ENCODE data around the gene SNTB2. TPM values are rescaled to one million over a fixed set of nuclear protein-coding genes. Genes with fewer than 3 reads are reported as not detected.

SNTB2 gene
- total RNA-seq, 1 experiment from 2014 or later: 20.2 TPM

DNA sequence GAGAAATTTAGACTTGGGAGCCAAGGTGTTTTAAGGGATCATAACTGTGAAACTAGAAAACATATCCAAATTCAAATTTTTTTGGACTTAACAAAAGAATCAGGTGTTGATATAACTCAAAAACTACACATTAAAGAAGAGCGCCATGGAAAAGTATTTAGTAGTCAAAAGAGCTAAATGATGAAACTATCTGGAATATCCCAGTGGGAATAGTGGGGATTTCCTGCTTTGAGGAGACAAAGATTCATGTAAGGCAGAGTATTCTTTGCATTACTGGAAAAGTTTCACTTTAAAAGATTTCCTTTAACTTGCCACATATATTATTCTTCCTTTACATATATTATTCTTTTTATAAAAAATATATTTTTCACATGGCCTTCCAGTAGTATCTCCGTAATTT, 83.9 kb downstream of the SNTB2 start:
- H3K79me1 ChIP-seq (ENCODE audit: insufficient read depth, low read depth, low read length, poor library complexity, severe bottlenecking): no peaks in the 10 kb centered on the region
- H3K4me1 ChIP-seq (ENCODE audit: insufficient read depth, low read length): no peaks in the 10 kb centered on the region
- H2BK120ac ChIP-seq (ENCODE audit: low read depth, low read length, poor library complexity, severe bottlenecking): no peak overlapping the region
- H3K4me1 Mint-ChIP-seq: peaks cover 0 to 2% of the 10 kb centered on the region in 2 experiments; a peak in 1 of 4 replicates
- TF ChIP-seq, protein P1, sequence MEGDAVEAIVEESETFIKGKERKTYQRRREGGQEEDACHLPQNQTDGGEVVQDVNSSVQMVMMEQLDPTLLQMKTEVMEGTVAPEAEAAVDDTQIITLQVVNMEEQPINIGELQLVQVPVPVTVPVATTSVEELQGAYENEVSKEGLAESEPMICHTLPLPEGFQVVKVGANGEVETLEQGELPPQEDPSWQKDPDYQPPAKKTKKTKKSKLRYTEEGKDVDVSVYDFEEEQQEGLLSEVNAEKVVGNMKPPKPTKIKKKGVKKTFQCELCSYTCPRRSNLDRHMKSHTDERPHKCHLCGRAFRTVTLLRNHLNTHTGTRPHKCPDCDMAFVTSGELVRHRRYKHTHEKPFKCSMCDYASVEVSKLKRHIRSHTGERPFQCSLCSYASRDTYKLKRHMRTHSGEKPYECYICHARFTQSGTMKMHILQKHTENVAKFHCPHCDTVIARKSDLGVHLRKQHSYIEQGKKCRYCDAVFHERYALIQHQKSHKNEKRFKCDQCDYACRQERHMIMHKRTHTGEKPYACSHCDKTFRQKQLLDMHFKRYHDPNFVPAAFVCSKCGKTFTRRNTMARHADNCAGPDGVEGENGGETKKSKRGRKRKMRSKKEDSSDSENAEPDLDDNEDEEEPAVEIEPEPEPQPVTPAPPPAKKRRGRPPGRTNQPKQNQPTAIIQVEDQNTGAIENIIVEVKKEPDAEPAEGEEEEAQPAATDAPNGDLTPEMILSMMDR (conservative IDR thresholded peaks at IDR 0.05): no peak
- no peak overlapping the region for H4K91ac ChIP-seq (ENCODE audit: insufficient read length, low read depth, low read length)
- H3T11ph ChIP-seq (ENCODE audit: low read length): no peak overlapping the region
- no peak for DNase-seq
- no peak overlapping the region for H3K27ac ChIP-seq (ENCODE audit: insufficient read length, low read depth, low read length)
- no peaks in the 10 kb centered on the region for H3K27me3 Mint-ChIP-seq (ENCODE audit: low read depth)
- H3K27me3 ChIP-seq (ENCODE audit: insufficient read depth, low read length): no peaks in the 10 kb centered on the region
- H3K27ac Mint-ChIP-seq: no peak overlapping the region
- no peak overlapping the region for H3K9ac ChIP-seq (ENCODE audit: extremely low read depth, insufficient read length, low read length)
- H3K56ac ChIP-seq (ENCODE audit: insufficient read length, low read depth, low read length): no peak overlapping the region
- H3K4ac ChIP-seq (ENCODE audit: low read depth, low read length): no peak overlapping the region
- H3K9me3 Mint-ChIP-seq: no peaks in the 10 kb centered on the region
- no peak overlapping the region for H4K5ac ChIP-seq (ENCODE audit: insufficient read length, low read depth, low read length)
- peaks cover 7 to 21% (median 19%) of the 10 kb centered on the region in 3 experiments; a peak in 5 of 7 replicates for H3K36me3 Mint-ChIP-seq (ENCODE audit: insufficient read depth in 1 of 3, low read depth in 3 of 3)
- H4K20me1 ChIP-seq (ENCODE audit: control insufficient read depth, insufficient read depth, insufficient read length): no peaks in the 10 kb centered on the region
- H3K4me2 ChIP-seq (ENCODE audit: insufficient read depth, insufficient read length, low read length): no peak overlapping the region
- H4K8ac ChIP-seq (replicated peaks; ENCODE audit: insufficient read length, low read depth, low read length): no peak overlapping the region
- no peak overlapping the region for H3K18ac ChIP-seq (ENCODE audit: insufficient read length, low read depth, low read length)
- no peaks in the 10 kb centered on the region for H3K23me2 ChIP-seq (ENCODE audit: insufficient read length, low read depth, low read length, poor library complexity, severe bottlenecking)
- H2BK12ac ChIP-seq (ENCODE audit: insufficient read length, low read depth, low read length): no peak overlapping the region
- no peak overlapping the region for H2BK20ac ChIP-seq (ENCODE audit: low read depth, low read length, poor library complexity, severe bottlenecking)
- no peaks in the 10 kb centered on the region for H3K79me2 ChIP-seq (ENCODE audit: insufficient read depth, low read length)
- no peak overlapping the region for H2AK5ac ChIP-seq (ENCODE audit: insufficient read length, low read length)
- H3K23ac ChIP-seq (ENCODE audit: insufficient read length, low read depth, low read length): no peak overlapping the region
- H2BK15ac ChIP-seq (ENCODE audit: low read depth, low read length): no peak overlapping the region
- no peaks in the 10 kb centered on the region for H3K9me3 ChIP-seq (ENCODE audit: control insufficient read depth, low read depth, low read length)
- H2AFZ ChIP-seq (ENCODE audit: low read length): no peak overlapping the region
- no peak overlapping the region for H3K4me3 Mint-ChIP-seq
- WGBS (ENCODE audit: extremely low coverage, insufficient read length, low lambda C conversion rate): no CpG with 5 or more reads among the region's 2 CpGs
- no peak overlapping the region for H3K14ac ChIP-seq (ENCODE audit: insufficient read depth, low read length)
- no peak overlapping the region for H2BK5ac ChIP-seq (ENCODE audit: insufficient read length, low read length)
